WTC11 (cell line): ENCODE measurements around the gene FOXA3. TPM values are rescaled to one million over a fixed set of nuclear protein-coding genes. Genes with fewer than 3 reads are reported as not detected.
A peak's percentile ranks its signal among the peaks of the same experiment; 100 is the strongest.

Experiments used
- ATAC-seq: fragments of 200-7000 bp; cut with Tn5 transposase; 2 replicates; pipeline ENCODE4 v1.10.0; 2021; ENCODE audit warnings: mild to moderate bottlenecking, moderate library complexity
- Bru-seq: library from RNA; stranded (reverse); fragments of 400-500 nt; gene quantifications from one replicate; lab custom pipeline; 2021; lab: Mats Ljungman, UMichigan
- CTCF ChIA-PET: fragments of 300-600 bp; sonication (Branson Sonifier 250); formaldehyde crosslinking; loops from one replicate; lab custom pipeline; 2021; ENCODE audit warnings: antibody characterized with exemption; lab: Charles Lee
- POLR2A ChIA-PET: fragments of 350-600 bp; sonication (Branson Sonifier 250); formaldehyde crosslinking; loops from one replicate; lab custom pipeline; 2021; ENCODE audit warnings: antibody characterized with exemption; lab: Charles Lee
- DNase-seq: peaks from one replicate; pipeline ENCODE4 v3.0.0; 2021; ENCODE audit warnings: low spot score
- H3K27ac Mint-ChIP-seq: 2 replicates; pipeline ENCODE4 v1.8.0; 2021; ENCODE audit warnings: mixed read lengths
- H3K27me3 Mint-ChIP-seq: 2 replicates; pipeline ENCODE4 v1.8.0; 2021; ENCODE audit warnings: low read depth, mild to moderate bottlenecking, moderate library complexity, mixed read lengths
- H3K36me3 Mint-ChIP-seq: 2 replicates; pipeline ENCODE4 v1.8.0; 2021; ENCODE audit warnings: mixed read lengths
- H3K4me1 Mint-ChIP-seq: 2 replicates; pipeline ENCODE4 v1.8.0; 2022; ENCODE audit warnings: mixed read lengths
- H3K4me3 Mint-ChIP-seq: 2 replicates; pipeline ENCODE4 v1.8.0; 2021; ENCODE audit warnings: mild to moderate bottlenecking, moderate library complexity, mixed read lengths
- H3K9me3 Mint-ChIP-seq: 2 replicates; pipeline ENCODE4 v1.8.0; 2021; ENCODE audit warnings: mixed read lengths
- ATF6 ChIP-seq: sonication (generic); formaldehyde crosslinking; IDR thresholded peaks from 2 replicates; pipeline ENCODE4 v1.8.1; 2023; ENCODE audit warnings: mild to moderate bottlenecking, missing genetic modification reagents
- CBFB ChIP-seq: sonication (generic); formaldehyde crosslinking; IDR thresholded peaks from 2 replicates; pipeline ENCODE4 v1.8.1; 2022; ENCODE audit warnings: mild to moderate bottlenecking, low read depth, missing genetic modification reagents
- E2F1 ChIP-seq: sonication (generic); formaldehyde crosslinking; IDR thresholded peaks from 2 replicates; pipeline ENCODE4 v1.8.0; 2022; ENCODE audit warnings: mild to moderate bottlenecking, missing genetic modification reagents
- E2F4 ChIP-seq: sonication (generic); formaldehyde crosslinking; IDR thresholded peaks from 2 replicates; pipeline ENCODE4 v1.8.1; 2022; ENCODE audit warnings: low read depth, mild to moderate bottlenecking, moderate library complexity, missing genetic modification reagents, borderline replicate concordance
- ELF4 ChIP-seq: sonication (generic); formaldehyde crosslinking; IDR thresholded peaks from 2 replicates; pipeline ENCODE4 v1.8.1; 2022; ENCODE audit warnings: low read depth, mild to moderate bottlenecking, moderate library complexity, missing genetic modification reagents
- ERG ChIP-seq: fragments of 250-450 bp; sonication (Bioruptor Pico); IDR thresholded peaks from 2 replicates; pipeline ENCODE4 v1.8.0; 2021; ENCODE audit warnings: mild to moderate bottlenecking
- ESRRA ChIP-seq: sonication (generic); formaldehyde crosslinking; IDR thresholded peaks from 2 replicates; pipeline ENCODE4 v1.8.1; 2022; ENCODE audit warnings: mild to moderate bottlenecking, missing genetic modification reagents, borderline replicate concordance
- FOXJ3 ChIP-seq: sonication (generic); formaldehyde crosslinking; IDR thresholded peaks from 2 replicates; pipeline ENCODE4 v1.9.0; 2021; ENCODE audit warnings: missing genetic modification reagents, mild to moderate bottlenecking, borderline replicate concordance
- FOXP1 ChIP-seq: sonication (generic); formaldehyde crosslinking; IDR thresholded peaks from 2 replicates; pipeline ENCODE4 v1.8.0; 2022; ENCODE audit warnings: missing genetic modification reagents, mild to moderate bottlenecking, moderate library complexity, borderline replicate concordance
- HMGA2 ChIP-seq: fragments of 250-450 bp; sonication (Bioruptor Pico); IDR thresholded peaks from 2 replicates; pipeline ENCODE4 v1.4.0; 2021; ENCODE audit warnings: mild to moderate bottlenecking, moderate library complexity
- IRF2 ChIP-seq: sonication (generic); formaldehyde crosslinking; IDR thresholded peaks from 2 replicates; pipeline ENCODE4 v1.8.0; 2022; ENCODE audit warnings: low read depth, missing genetic modification reagents, borderline replicate concordance
- MAX ChIP-seq: sonication (generic); formaldehyde crosslinking; IDR thresholded peaks from 2 replicates; pipeline ENCODE4 v1.8.0; 2022; ENCODE audit warnings: mild to moderate bottlenecking, missing genetic modification reagents
- NFYB ChIP-seq: sonication (generic); formaldehyde crosslinking; conservative IDR thresholded peaks from 2 replicates; pipeline ENCODE4 v1.8.0; 2022; ENCODE audit warnings: low read depth, missing genetic modification reagents
- NR2C2 ChIP-seq: sonication (generic); formaldehyde crosslinking; IDR thresholded peaks from 2 replicates; pipeline ENCODE4 v1.8.0; 2022; ENCODE audit warnings: mild to moderate bottlenecking, missing genetic modification reagents
- PRRX2 ChIP-seq: fragments of 250-450 bp; sonication (Bioruptor Pico); IDR thresholded peaks from 2 replicates; pipeline ENCODE4 v1.8.0; 2021; ENCODE audit warnings: mild to moderate bottlenecking
- RELA ChIP-seq: sonication (generic); formaldehyde crosslinking; IDR thresholded peaks from 2 replicates; pipeline ENCODE4 v1.8.1; 2022; ENCODE audit warnings: missing genetic modification reagents, mild to moderate bottlenecking, borderline replicate concordance
- RORB ChIP-seq: fragments of 250-450 bp; sonication (Bioruptor Pico); IDR thresholded peaks from 2 replicates; pipeline ENCODE4 v1.9.0; 2021; ENCODE audit warnings: mild to moderate bottlenecking
- SMAD4 ChIP-seq: sonication (generic); formaldehyde crosslinking; IDR thresholded peaks from 2 replicates; pipeline ENCODE4 v1.8.0; 2022; ENCODE audit warnings: mild to moderate bottlenecking, missing genetic modification reagents
- SP1 ChIP-seq: sonication (generic); formaldehyde crosslinking; conservative IDR thresholded peaks from 2 replicates; pipeline ENCODE4 v1.8.1; 2022; ENCODE audit warnings: missing genetic modification reagents
- TCF7 ChIP-seq: sonication (generic); formaldehyde crosslinking; IDR thresholded peaks from 2 replicates; pipeline ENCODE4 v1.8.0; 2022; ENCODE audit warnings: mild to moderate bottlenecking, low read depth, missing genetic modification reagents, moderate library complexity
- TP53 ChIP-seq: sonication (generic); formaldehyde crosslinking; IDR thresholded peaks from 2 replicates; pipeline ENCODE4 v1.8.1; 2023; ENCODE audit warnings: mild to moderate bottlenecking, missing genetic modification reagents
- ZMAT4 ChIP-seq: fragments of 250-450 bp; sonication (Bioruptor Pico); IDR thresholded peaks from 2 replicates; pipeline ENCODE4 v1.9.0; 2021; ENCODE audit warnings: mild to moderate bottlenecking
- ZNF219 ChIP-seq: sonication (generic); formaldehyde crosslinking; IDR thresholded peaks from 2 replicates; pipeline ENCODE4 v1.8.0; 2023; ENCODE audit warnings: missing genetic modification reagents, mild to moderate bottlenecking, borderline replicate concordance
- ZNF232 ChIP-seq: sonication (generic); formaldehyde crosslinking; IDR thresholded peaks from 2 replicates; pipeline ENCODE4 v1.8.0; 2022; ENCODE audit warnings: mild to moderate bottlenecking, missing genetic modification reagents
- ZNF281 ChIP-seq: sonication (generic); formaldehyde crosslinking; IDR thresholded peaks from 2 replicates; pipeline ENCODE4 v1.8.0; 2023; ENCODE audit warnings: mild to moderate bottlenecking, missing genetic modification reagents
- ZNF317 ChIP-seq: sonication (generic); formaldehyde crosslinking; IDR thresholded peaks from 2 replicates; pipeline ENCODE4 v1.8.1; 2023; ENCODE audit warnings: low read depth, mild to moderate bottlenecking, moderate library complexity, missing genetic modification reagents, borderline replicate concordance
- ZNF416 ChIP-seq: fragments of 250-450 bp; sonication (Bioruptor Pico); IDR thresholded peaks from 2 replicates; pipeline ENCODE4 v1.9.0; 2021; ENCODE audit warnings: mild to moderate bottlenecking, inconsistent platforms
- long read RNA-seq, 3 experiments: library from RNA in 1 of 3; library from capped mRNA in 1 of 3; library from polyadenylated mRNA in 1 of 3; unstranded in 2 of 3; stranded (forward) in 1 of 3; transcript quantifications; one replicate each; pipeline ENCODE4 v2.0.0, GENCODE V29; 2021
- total RNA-seq: library from RNA; stranded (reverse); gene quantifications from 3 replicates; pipeline ENCODE4 v1.2.3, GENCODE V29; 2021

The FOXA3 gene
- total RNA-seq (20.7 to 24.6 TPM (median 24.2 TPM) in 3 replicates), Bru-seq, nascent RNA (percentile 61 among the genes with signal in this experiment)
- long read RNA-seq, experiment 1, transcript FOXA3-201 (2 exons, 1,989 nt), result major isoform, 108 of 119 reads
- long read RNA-seq, experiment 1, partial matches to known transcripts, result 2 of 119 reads
- long read RNA-seq, experiment 1, other reads (novel, unspliced or antisense), result 7 of 119 reads
- long read RNA-seq, experiment 2, transcript FOXA3-201 (2 exons, 1,989 nt), result major isoform, 29 of 44 reads
- long read RNA-seq, experiment 2, partial matches to known transcripts, result 0 of 44 reads
- long read RNA-seq, experiment 2, other reads (novel, unspliced or antisense), result 15 of 44 reads
- long read RNA-seq, experiment 3, partial matches to known transcripts, result 0 of 5 reads
- long read RNA-seq, experiment 3, other reads (novel, unspliced or antisense), result 0 of 5 reads

GRCh38 chr19:45863840-45864628 lies at the start of gene FOXA3:
Gene FOXA3, plus strand, starts transcription at chr19:45864326. Its CDS starts 131 bp downstream, at chr19:45864457.
- Mint-ChIP-seq H3K27me3 (no peaks in the 10 kb centered on the region), H3K4me1 (peaks cover 43% of the 10 kb centered on the region), H3K36me3 (peaks cover 5% of the 10 kb centered on the region; the same call in 1 of the 2 replicates), H3K9me3 (no peaks in the 10 kb centered on the region), H3K4me3 (peak within 1 kb of the TSS; percentile 99), H3K27ac (peak within 1 kb of the TSS; percentile 84)
- DNase-seq (peak; percentile 77), ATAC-seq (peak; percentile 35)
- CTCF ChIA-PET, result interaction anchor here (0.6 to 4.9 kb wide), 45 partner anchors 9 to 626 kb away, joined by 3 to 212 read pairs (median 4); partner anchors contain the start of genes CCDC61, DMPK, DMWD and IRF2BP1
- POLR2A ChIA-PET, result interaction anchor here (0.7 to 3.1 kb wide), 13 partner anchors 12 to 172 kb away, joined by 3 to 42 read pairs (median 6); partner anchors contain the start of genes DMWD, IRF2BP1, MYPOP and QPCTL
- TF ChIP-seq RORB (CRISPR knock-in tag) (no peak), ZNF232 (CRISPR knock-in tag) (no peak), ZNF281 (CRISPR knock-in tag) (no peak), FOXJ3 (CRISPR knock-in tag) (no peak), ZMAT4 (CRISPR knock-in tag) (no peak), SMAD4 (CRISPR knock-in tag) (no peak), ZNF317 (CRISPR knock-in tag) (no peak), MAX (no peak), E2F1 (CRISPR knock-in tag) (no peak), ELF4 (CRISPR knock-in tag) (no peak), TP53 (CRISPR knock-in tag) (no peak), E2F4 (no peak), PRRX2 (CRISPR knock-in tag) (no peak), RELA (0 out of 2 replicates have a peak, but pooled peaks have one; percentile 18), FOXP1 (0 out of 2 replicates have a peak, but pooled peaks have one; percentile 9), IRF2 (CRISPR knock-in tag) (no peak), ERG (no peak), SP1 (CRISPR knock-in tag) (peak; percentile 68), ZNF416 (CRISPR knock-in tag) (no peak), ATF6 (CRISPR knock-in tag) (no peak), NR2C2 (CRISPR knock-in tag) (no peak), CBFB (CRISPR knock-in tag) (no peak), ESRRA (CRISPR knock-in tag) (no peak), NFYB (CRISPR knock-in tag) (no peak), ZNF219 (CRISPR knock-in tag) (no peak), TCF7 (CRISPR knock-in tag) (no peak), HMGA2 (CRISPR knock-in tag) (no peak)
